Brain microvascular endothelial cell (primary cell): ENCODE measurements around the gene DAPL1.

ENCODE experiments used
- DNase-seq: peaks from one replicate; pipeline ENCODE4 v3.0.0-alpha.2; 2020
- H3K27ac ChIP-seq: fragments of 250-450 bp; sonication (Bioruptor Pico); 2 replicates; pipeline ENCODE4 v1.5.1; 2020; ENCODE audit warnings: mild to moderate bottlenecking, moderate library complexity
- H3K27me3 ChIP-seq: fragments of 250-450 bp; sonication (Bioruptor Pico); replicated peaks from 2 replicates; pipeline ENCODE4 v1.5.1; 2020; ENCODE audit warnings: mild to moderate bottlenecking
- H3K36me3 ChIP-seq: fragments of 250-450 bp; sonication (Bioruptor Pico); replicated peaks from 2 replicates; pipeline ENCODE4 v1.5.1; 2020; ENCODE audit warnings: mild to moderate bottlenecking
- H3K4me3 ChIP-seq: 2 replicates; pipeline ENCODE4 v1.5.1; 2011; ENCODE audit warnings: low read depth, mild to moderate bottlenecking, control low read depth, low read length, moderate library complexity
- CTCF ChIP-seq: IDR thresholded peaks from 2 replicates; pipeline ENCODE4 v1.5.1; 2011; ENCODE audit warnings: low read depth, mild to moderate bottlenecking, moderate library complexity, low read length, control low read depth, inconsistent platforms; ENCODE audit errors: missing control alignments
- in situ Hi-C: cut with HindIII; loops from 2 replicates; pipeline ENCODE4 v1.10.0; 2017; ENCODE audit warnings: low sequenced_read_pairs, low pct_ligation_motif_present

DAPL1 gene

DNA sequence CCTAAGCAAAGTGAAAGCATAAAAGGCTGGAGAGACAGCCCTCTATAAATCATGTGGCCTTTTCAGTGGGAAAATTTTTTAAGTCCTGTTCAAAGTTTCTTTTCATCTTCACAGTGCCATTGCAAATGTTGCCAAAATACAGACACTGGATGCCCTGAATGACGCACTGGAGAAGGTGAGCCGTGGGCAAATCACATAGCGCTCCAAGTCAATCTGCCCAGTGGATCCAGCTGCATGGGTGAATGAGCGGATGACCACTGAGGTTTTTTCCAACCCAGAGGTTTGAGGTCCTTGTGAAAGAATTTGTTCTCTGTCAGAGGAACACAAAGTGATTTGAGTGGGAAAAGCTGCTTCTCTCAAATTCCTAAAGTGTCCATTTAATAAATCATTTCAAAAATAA is 11.8 kb downstream of the DAPL1 start:
- H3K27ac ChIP-seq, result no peak overlapping the region
- peaks cover 6% of the 10 kb centered on the region for H3K27me3 ChIP-seq
- H3K4me3 ChIP-seq, result no peak overlapping the region
- no peaks in the 10 kb centered on the region for H3K36me3 ChIP-seq
- TF ChIP-seq CTCF, result no peak
- no peak for DNase-seq
- in situ Hi-C loops, result no loop called here

DNA sequence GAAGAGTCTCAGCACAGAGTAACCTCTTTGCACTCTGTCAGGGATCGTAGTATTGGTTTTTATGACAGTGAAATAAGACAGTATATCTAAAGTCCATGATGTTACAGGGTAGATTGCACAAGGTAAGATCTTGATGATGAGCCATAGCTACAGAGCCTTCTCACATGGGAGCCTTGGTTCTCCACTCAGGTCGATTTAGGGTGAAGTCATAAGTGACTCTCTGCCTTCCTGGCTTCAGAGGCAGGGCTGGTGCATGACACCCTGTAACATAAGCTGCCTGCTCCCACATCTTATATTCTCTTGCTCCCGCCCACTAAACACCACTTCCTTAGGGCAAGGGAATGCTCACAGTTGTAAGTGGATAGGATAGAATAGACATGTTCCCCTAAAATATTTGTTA is 13.3 kb downstream of the DAPL1 start:
- in situ Hi-C loops, result no loop called here
- no peak for TF ChIP-seq CTCF

GRCh38 chr2:158809816-158810215 is 14.7 kb downstream of the DAPL1 start:
- no peak overlapping the region for H3K27ac ChIP-seq
- in situ Hi-C loops, result no loop called here

More for the DNA sequence above, 13.3 kb downstream of the DAPL1 start:
- no peak overlapping the region for H3K4me3 ChIP-seq
- no peak for DNase-seq
- no peaks in the 10 kb centered on the region for H3K36me3 ChIP-seq
- no peak overlapping the region for H3K27ac ChIP-seq
- peaks cover 6% of the 10 kb centered on the region for H3K27me3 ChIP-seq

GRCh38 chr2:158810731-158811460 is 15.8 kb downstream of the DAPL1 start:
- no peak overlapping the region for H3K4me3 ChIP-seq
- no peak for TF ChIP-seq CTCF
- H3K27me3 ChIP-seq, result peaks cover 6% of the 10 kb centered on the region
- in situ Hi-C loops, result no loop called here
- no peak for DNase-seq
- H3K36me3 ChIP-seq, result no peaks in the 10 kb centered on the region
- H3K27ac ChIP-seq, result no peak overlapping the region

More at GRCh38 chr2:158809816-158810215, 14.7 kb downstream of the DAPL1 start:
- DNase-seq, result no peak
- peaks cover 6% of the 10 kb centered on the region for H3K27me3 ChIP-seq
- no peak overlapping the region for H3K4me3 ChIP-seq
- no peak for TF ChIP-seq CTCF
- H3K36me3 ChIP-seq, result no peaks in the 10 kb centered on the region

- Histone ChIP-seq H3K36me3 (no peaks in the 10 kb centered on the region), H3K27ac (no peak overlapping the region), H3K4me3 (no peak overlapping the region), H3K27me3 (peaks cover 6% of the 10 kb centered on the region)
- TF ChIP-seq CTCF, result no peak
- no peak for DNase-seq
- in situ Hi-C loops, result no loop called here
Observed at GRCh38 chr2:158815166-158815565, 20.0 kb downstream of the DAPL1 start.

- DNase-seq, result no peak
- H3K27me3 ChIP-seq, result peaks cover 6% of the 10 kb centered on the region
- no peaks in the 10 kb centered on the region for H3K36me3 ChIP-seq
- TF ChIP-seq CTCF, result no peak
- H3K27ac ChIP-seq, result no peak overlapping the region
- no peak overlapping the region for H3K4me3 ChIP-seq
- in situ Hi-C loops, result no loop called here
Observed at GRCh38 chr2:158815658-158816057, 20.5 kb downstream of the DAPL1 start.
